Hepatic stellate cell (primary cell): Measurements from ENCODE around the gene PEX14.
"Not testable (repeated sequence)": the region's sequence is repeated elsewhere in the genome, so short reads cannot be mapped to it uniquely, and the experiment has no call there.

Experiments used
- DNase-seq: peaks from one replicate; pipeline ENCODE4 v3.0.0; 2011; ENCODE audit warnings: low spot score

Gene PEX14

DNA sequence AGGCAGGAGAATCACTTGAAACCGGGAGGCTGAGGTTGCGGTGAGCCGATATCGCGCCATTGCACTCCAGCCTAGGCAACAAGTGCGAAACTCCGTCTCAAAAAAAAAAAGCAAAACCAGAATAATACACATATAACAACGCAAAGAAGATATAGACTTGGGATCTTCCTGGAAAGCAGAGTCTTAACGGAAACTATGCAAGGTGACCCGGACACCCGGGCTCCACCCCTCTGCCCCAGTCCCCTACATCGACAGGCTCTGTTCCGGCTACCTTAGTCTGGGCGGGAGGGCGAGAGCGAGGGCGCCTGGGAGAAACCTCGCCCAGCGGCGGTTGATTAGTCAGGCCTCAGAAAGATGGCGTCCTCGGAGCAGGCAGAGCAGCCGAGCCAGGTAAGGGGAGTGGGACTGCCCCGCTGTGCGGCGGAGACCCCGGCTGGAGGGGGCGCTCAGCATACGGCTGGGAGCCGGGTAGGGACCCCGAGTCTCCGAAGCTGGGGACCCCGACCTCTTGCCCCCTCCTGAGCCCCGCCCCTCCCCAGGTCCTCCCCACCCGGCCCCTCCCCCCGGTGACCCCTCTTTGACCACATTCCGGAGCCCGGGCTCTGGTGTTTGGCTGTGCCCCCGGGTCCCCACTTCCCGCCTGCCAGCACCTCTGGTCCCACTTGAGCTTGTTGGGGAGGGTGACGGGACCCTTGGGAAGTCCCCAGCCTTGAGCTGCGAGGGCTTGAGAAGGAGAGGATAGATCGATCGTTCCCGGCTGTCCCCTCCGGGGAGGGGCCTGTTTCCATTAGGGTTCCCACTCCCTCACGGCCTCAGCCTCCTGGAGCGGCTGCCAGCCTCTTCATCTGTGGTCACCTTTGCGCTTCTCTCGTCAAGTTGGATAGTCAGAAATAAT, at the start of gene PEX14:
Gene PEX14, plus strand, starts transcription at position 338 of the 895 bp plus-strand sequence. Its CDS starts 17 bp downstream, at position 355.
- DNase-seq = peak; percentile 94

DNA sequence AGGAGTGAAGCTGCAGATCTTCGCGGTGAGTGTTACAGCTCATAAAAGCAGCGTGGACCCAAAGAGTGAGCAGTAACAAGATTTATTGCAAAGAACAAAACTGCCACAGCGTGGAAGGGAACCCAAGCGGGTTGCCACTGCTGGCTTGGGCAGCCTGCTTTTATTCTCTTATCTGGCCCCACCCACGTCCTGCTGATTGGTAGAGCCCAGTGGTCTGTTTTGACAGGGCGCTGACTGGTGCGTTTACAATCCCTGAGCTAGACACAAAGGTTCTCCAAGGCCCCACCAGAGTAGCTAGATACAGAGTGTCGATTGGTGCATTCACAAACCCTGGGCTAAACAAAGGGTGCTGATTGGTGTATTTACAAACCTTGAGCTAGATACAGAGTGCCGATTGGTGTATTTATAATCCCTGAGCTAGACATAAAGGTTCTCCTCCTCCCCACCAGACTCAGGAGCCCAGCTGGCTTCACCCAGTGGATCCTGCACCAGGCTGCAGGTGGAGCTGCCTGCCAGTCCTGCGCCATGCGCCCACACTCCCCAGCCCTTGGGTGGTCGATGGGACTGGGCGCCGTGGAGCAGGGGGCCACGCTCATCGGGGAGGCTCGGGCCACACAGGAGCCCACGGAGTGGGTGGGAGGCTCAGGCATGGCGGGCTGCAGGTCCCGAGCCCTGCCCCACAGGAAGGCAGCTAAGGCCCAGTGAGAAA, 48.8 kb upstream of the PEX14 start:
- DNase-seq = not testable (repeated sequence)

DNA sequence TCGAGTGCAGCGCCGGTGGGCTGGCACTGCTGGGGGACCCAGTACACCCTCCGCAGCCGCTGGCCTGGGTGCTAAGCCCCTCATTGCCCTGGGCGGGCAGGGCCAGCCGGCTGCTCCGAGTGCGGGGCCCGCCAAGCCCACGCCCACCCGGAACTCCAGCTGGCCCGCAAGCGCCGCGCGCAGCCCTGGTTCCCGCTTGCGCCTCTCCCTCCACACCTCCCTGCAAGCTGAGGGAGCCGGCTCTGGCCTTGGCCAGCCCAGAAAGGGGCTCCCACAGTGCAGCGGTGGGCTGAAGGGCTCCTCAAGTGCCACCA, 48.3 kb upstream of the PEX14 start:
- DNase-seq = not testable (repeated sequence)

DNA sequence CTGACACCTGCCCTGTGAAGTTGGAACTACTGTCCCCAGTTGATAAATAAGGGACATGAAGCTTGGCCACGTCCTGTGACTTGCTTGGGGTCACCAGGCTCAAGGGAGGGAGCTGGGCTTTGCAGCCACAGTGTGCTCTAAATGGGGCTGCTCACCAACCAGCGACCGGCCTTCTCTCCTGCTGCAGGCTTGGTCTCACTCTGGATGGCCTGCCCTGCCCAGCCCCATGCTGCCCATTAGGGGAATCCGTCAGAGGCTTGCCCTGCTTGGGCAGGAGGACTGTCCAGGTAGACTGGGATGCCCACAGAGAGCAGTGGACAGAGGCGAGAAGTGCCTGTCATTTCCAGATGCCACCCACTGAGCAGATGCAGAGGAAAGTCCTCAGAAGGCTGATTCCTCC, 45.8 kb upstream of the PEX14 start:
- no peak for DNase-seq

GRCh38 chr1:10429868-10430215, 44.9 kb upstream of the PEX14 start:
- peak; percentile 24 for DNase-seq

- peak; percentile 100 for DNase-seq
These were observed 44.3 kb upstream of the PEX14 start, which contains the start of gene CENPS for GRCh38 chr1:10430216-10431069. Gene CENPS, plus strand, starts transcription at chr1:10430433. Its CDS starts 85 bp downstream, at chr1:10430518.

DNA sequence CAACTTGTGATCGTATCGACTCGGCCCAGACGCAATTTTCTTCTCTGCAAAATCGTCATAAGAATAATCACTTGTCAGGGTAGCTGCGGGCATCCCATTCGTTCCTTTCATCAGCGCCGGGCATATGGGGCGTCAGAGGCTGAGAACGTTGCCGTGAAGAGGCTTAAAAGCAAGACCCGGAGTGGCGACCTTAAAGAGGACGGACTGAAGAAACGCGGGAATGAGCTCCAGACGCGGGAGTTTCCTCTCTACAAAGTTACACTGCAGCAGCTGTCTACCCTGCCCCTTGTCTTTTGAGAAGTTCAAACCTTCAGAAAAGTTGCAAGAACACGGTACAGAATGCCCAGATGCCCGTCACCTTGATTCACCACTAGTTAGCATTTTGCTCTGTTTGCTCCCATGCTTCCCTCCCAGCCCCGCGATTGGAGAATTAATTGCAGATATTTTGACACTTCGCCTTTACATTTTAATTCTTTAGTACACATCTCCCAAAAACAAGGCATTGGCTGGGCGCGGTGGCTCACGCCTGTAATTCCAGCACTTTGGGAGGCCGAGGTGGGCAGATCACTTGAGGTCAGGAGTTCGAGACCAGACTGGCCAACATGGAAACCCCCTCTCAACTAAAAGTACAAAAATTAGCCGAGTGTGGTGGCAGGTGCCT, 43.5 kb upstream of the PEX14 start:
- peak; percentile 45 for DNase-seq

DNA sequence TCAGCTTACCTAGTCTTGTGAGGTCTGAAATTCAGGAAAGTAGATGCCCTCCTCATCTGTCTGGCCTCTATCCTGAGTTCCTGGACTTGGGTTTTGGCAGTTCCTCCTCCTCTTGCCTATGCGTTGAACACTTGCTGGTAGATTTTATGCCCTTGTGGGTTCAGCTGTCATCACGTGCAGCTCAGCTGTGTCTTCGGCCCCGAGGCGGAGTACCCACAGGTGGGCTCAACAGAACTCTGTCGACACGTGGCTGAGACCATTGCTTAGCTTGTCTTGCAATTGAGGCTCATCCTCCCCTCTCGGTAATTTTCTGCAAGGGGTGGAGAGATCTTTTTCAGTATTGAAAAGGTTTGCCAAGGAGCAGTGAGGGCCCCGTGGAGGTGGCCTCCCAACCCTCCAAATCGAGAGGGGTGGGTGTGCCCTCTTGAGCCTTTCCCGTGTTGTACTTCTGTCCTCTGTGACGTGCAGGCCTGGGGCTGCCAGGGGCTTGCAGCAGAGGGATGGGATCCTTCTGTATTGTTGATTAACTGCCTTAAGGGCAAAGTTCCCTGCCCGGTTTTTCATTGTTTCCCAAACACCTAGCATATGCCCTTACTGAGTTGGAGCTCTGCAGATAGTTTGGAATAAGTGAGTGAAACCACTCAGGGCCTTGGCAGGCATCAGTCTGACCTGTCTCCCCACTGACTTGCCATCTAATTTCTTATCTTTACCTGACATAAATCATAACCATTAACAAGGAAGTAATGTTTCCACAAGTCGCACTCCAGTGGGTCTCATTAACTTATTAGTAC, 41.6 kb upstream of the PEX14 start:
- DNase-seq = no peak

DNA sequence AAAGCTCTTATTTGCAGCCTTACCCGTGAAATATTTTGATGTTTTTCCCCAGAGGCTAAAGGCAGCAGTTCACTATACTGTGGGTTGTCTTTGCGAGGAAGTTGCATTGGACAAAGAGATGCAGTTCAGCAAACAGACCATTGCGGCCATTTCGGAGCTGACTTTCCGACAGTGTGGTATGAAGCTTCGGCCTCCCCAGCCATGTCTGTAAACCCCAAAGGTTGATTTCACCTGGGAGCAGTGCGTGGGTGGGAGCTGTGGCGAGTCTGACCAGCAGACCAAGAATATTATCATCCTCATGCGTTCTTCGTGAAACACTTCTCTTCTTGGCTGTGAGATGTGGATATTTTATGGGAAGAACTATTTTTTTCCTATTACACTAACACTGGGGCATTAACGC, 41.0 kb upstream of the PEX14 start:
- no peak for DNase-seq

- no peak for DNase-seq
These were observed 40.2 kb upstream of the PEX14 start for GRCh38 chr1:10434590-10434989.

DNA sequence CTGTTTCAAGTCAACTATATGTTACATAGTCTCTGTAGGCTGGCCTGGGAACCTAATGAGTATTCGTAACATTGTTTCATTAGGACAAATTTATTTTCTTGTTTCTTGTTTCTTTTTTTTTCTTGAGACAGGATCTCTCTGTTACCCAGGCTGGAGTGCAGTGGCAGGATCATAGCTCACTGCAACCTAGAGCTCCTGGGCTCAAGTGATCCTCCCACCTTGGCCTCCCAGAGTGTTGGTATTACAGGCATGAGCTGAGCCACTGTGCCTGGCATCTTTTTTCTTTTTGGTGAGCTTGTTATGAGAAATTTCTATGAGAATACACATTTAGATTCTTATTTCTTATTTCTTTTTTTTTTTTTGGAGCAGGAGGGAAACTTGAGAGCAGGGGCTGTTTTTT, 37.7 kb upstream of the PEX14 start:
- DNase-seq = no peak

DNA sequence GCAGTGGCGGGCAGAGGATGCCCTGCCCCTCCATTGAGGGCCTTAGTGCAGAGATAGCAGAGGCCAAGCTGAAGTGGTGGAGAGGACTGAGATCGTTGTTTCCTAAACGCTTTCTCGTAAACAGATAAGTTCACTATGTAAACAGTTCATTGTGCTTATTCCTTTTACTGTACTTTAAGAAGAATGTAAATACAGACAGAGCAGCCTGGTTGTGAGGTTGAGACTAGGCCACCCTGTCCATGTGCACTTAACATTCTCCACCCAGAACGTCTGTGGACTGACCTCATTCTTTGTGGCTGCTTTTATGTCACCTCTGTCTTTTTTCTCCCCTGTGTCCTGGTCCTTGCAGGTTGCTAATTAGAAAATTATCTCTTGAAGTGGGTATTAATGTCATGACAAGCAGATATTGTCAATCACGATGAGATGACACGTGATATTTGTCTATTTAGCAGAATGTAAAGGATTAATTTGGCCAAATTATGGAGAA, 36.0 kb upstream of the PEX14 start:
- DNase-seq = no peak

DNA sequence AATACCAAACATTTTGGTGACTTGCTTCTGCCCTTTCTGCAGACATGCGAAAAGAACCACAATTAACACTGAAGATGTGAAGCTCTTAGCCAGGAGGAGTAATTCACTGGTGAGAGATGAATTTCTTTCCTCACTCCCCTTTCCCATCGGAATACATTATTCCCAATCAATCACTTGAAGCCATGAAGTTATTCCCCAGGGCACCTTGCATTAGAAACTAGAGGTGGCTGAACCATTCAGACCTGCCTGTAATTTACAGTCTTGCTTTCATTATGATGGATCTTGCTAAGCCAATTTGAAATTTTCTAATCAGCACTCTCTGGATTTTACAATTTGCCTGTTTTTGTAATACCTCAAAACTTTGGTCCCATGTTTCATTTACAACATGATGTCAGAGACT, 34.4 kb upstream of the PEX14 start:
- no peak for DNase-seq

- no peak for DNase-seq
These were observed 34.0 kb upstream of the PEX14 start for GRCh38 chr1:10440794-10441193.

- no peak for DNase-seq
These were observed 30.5 kb upstream of the PEX14 start for GRCh38 chr1:10444248-10444647.

- no peak for DNase-seq
These were observed 29.9 kb upstream of the PEX14 start for GRCh38 chr1:10444795-10445397.

DNA sequence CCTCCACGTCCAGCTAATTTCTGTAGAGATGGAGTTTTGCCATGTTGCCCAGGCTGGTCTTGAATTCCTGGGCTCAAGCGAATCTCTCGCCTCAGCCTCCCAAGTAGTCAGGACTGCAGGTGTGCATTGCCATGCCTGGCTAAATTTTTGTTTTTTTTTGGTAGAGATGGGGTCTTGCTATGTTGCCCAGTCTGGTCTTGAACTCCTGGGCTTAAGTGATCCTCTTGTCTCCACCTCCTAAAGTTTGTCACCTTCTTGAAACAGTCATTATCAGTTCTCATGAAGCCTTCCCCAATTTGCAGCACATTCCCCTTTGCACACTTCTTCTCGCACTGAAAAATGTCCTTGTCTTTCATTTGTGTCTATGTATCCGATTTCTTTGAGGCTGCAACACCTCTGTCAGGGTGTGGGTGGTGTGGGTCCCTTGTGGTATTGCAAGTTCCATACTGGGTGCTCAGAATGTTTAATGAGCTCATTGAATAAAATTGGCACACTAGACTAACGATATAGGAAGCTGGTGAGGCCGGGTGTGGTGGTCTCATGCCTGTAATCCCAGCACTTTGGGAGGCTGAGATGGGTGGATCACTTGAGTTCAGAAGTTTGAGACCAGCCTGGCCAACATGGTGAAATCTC, 27.8 kb upstream of the PEX14 start:
- DNase-seq = no peak

DNA sequence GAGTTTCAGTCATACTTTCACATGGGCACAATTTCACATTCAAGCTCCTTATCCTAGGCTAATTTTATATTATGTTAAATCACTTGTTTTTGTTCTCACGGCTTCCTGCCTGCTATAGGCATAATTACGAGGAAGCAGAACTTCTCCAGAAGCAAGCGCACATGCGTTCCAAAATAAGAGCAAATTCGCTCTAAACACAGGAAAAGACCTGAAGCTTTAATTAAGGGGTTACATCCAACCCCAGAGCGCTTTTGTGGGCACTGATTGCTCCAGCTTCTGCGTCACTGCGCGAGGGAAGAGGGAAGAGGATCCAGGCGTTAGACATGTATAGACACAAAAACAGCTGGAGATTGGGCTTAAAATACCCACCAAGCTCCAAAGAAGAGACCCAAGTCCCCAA, 25.0 kb upstream of the PEX14 start, which contains the start of gene CORT:
Gene CORT, plus strand, starts transcription at position 281 of the 400 bp plus-strand sequence. CDS start 193 bp downstream, outside the sequence.
- DNase-seq = no peak

- no peak for DNase-seq
These were observed 24.5 kb upstream of the PEX14 start for GRCh38 chr1:10450156-10450814.
